NCI-H748 (cell line): ENCODE results near the gene VPS16.
"Not testable (repeated sequence)": the region's sequence is repeated elsewhere in the genome, so short reads cannot be mapped to it uniquely, and the experiment has no call there.

Experiments
- DNase-seq: peaks from one replicate; lab custom pipeline; 2025; ENCODE audit not compliant: unreplicated experiment; lab: John Stamatoyannopoulos, UW

Gene VPS16

GRCh38 chr20:2806351-2806701, 34.2 kb upstream of the VPS16 start:
- no peak for DNase-seq

GRCh38 chr20:2807019-2807418, 33.5 kb upstream of the VPS16 start:
- no peak for DNase-seq

GRCh38 chr20:2807929-2808328, 32.6 kb upstream of the VPS16 start:
- DNase-seq: not testable (repeated sequence)

- no peak for DNase-seq
Measured at GRCh38 chr20:2809690-2810089, 30.9 kb upstream of the VPS16 start.

GRCh38 chr20:2812189-2812588, 28.4 kb upstream of the VPS16 start:
- no peak for DNase-seq

- no peak for DNase-seq
Measured at GRCh38 chr20:2814076-2814475, 26.5 kb upstream of the VPS16 start.

- no peak for DNase-seq
Measured at GRCh38 chr20:2814587-2815051, 25.9 kb upstream of the VPS16 start, which contains the start of gene C20orf141. Gene C20orf141 (plus strand): TSS chr20:2814987. CDS start chr20:2815185, 198 bp downstream.

- no peak for DNase-seq
Measured at GRCh38 chr20:2815242-2815900, 25.2 kb upstream of the VPS16 start.

GRCh38 chr20:2816030-2816582, 24.4 kb upstream of the VPS16 start, which contains the start of gene TMEM239:
Gene TMEM239 (plus strand): TSS chr20:2816364. CDS start chr20:2816555, 191 bp downstream.
- no peak for DNase-seq

- no peak for DNase-seq
Measured at GRCh38 chr20:2816583-2817340, 23.8 kb upstream of the VPS16 start.

- no peak for DNase-seq
Measured at GRCh38 chr20:2817341-2817726, 23.2 kb upstream of the VPS16 start.

- DNase-seq: no peak
Measured at GRCh38 chr20:2817891-2818595, 22.5 kb upstream of the VPS16 start.

- no peak for DNase-seq
Measured at GRCh38 chr20:2820084-2820895, 20.3 kb upstream of the VPS16 start.

- DNase-seq: no peak
Measured at GRCh38 chr20:2820896-2821869, 19.4 kb upstream of the VPS16 start.

GRCh38 chr20:2822073-2822472, 18.5 kb upstream of the VPS16 start:
- DNase-seq: no peak

GRCh38 chr20:2825761-2826160, 14.8 kb upstream of the VPS16 start:
- DNase-seq: no peak

- DNase-seq: no peak
Measured at GRCh38 chr20:2826655-2827054, 13.9 kb upstream of the VPS16 start.

GRCh38 chr20:2829376-2829775, 11.2 kb upstream of the VPS16 start:
- DNase-seq: no peak

- not testable (repeated sequence) for DNase-seq
Measured at GRCh38 chr20:2831206-2831605, 9.3 kb upstream of the VPS16 start.
